Astrocyte (in vitro differentiated cells and primary cell): ENCODE data around the gene GINS2. TPM values are rescaled to one million over a fixed set of nuclear protein-coding genes. Genes with fewer than 3 reads are reported as not detected.

Experiments used
- DNase-seq: peaks from one replicate; pipeline ENCODE4 v3.0.0-alpha.2; 2010; ENCODE audit warnings: low read depth
- FAIRE-seq: peaks from 2 replicates; lab custom pipeline; 2011; peaks lifted over from hg19 to GRCh38; lab: Jason Lieb, UNC
- H2AFZ ChIP-seq: 2 replicates; pipeline ENCODE4 v1.6.0; 2012; ENCODE audit warnings: low read depth, low read length, inconsistent platforms
- H3K27ac ChIP-seq: 2 replicates; pipeline ENCODE4 v1.5.1; 2011; ENCODE audit warnings: low read depth, low read length, inconsistent platforms
- H3K27me3 ChIP-seq: 2 replicates; pipeline ENCODE4 v1.6.0; 2011; ENCODE audit warnings: low read length, inconsistent platforms; ENCODE audit not compliant: insufficient read depth
- H3K36me3 ChIP-seq: 2 replicates; pipeline ENCODE4 v1.5.1; 2011; ENCODE audit warnings: low read length, inconsistent platforms; ENCODE audit not compliant: insufficient read depth
- H3K4me1 ChIP-seq: 2 replicates; pipeline ENCODE4 v1.5.1; 2011; ENCODE audit warnings: low read length, inconsistent platforms; ENCODE audit not compliant: insufficient read depth
- H3K4me2 ChIP-seq: 2 replicates; pipeline ENCODE4 v1.6.0; 2012; ENCODE audit warnings: low read length, inconsistent platforms
- H3K4me3 ChIP-seq: 2 replicates; pipeline ENCODE4 v1.5.1; 2011; ENCODE audit warnings: low read depth, mild to moderate bottlenecking, low read length, inconsistent platforms; ENCODE audit not compliant: insufficient read depth
- H3K79me2 ChIP-seq: 2 replicates; pipeline ENCODE4 v1.6.0; 2012; ENCODE audit warnings: mild to moderate bottlenecking, low read length, inconsistent platforms; ENCODE audit not compliant: insufficient read depth
- H3K9ac ChIP-seq: 2 replicates; pipeline ENCODE4 v1.6.0; 2012; ENCODE audit warnings: mild to moderate bottlenecking, low read length, inconsistent platforms
- H3K9me3 ChIP-seq: 2 replicates; pipeline ENCODE4 v1.5.1; 2012; ENCODE audit warnings: low read depth, mild to moderate bottlenecking, low read length, inconsistent platforms; ENCODE audit not compliant: insufficient read depth
- H4K20me1 ChIP-seq: 2 replicates; pipeline ENCODE4 v1.6.0; 2012; ENCODE audit warnings: low read length, inconsistent platforms; ENCODE audit not compliant: insufficient read depth
- H3K27ac Mint-ChIP-seq: one replicate; pipeline ENCODE4 v1.8.0; 2021; ENCODE audit warnings: mild to moderate bottlenecking, mixed read lengths; ENCODE audit not compliant: unreplicated experiment
- H3K27me3 Mint-ChIP-seq: one replicate; pipeline ENCODE4 v1.8.0; 2021; ENCODE audit warnings: low read depth, mixed read lengths; ENCODE audit not compliant: unreplicated experiment
- H3K36me3 Mint-ChIP-seq: one replicate; pipeline ENCODE4 v1.8.0; 2021; ENCODE audit warnings: low read depth, mixed read lengths; ENCODE audit not compliant: unreplicated experiment
- H3K4me1 Mint-ChIP-seq: one replicate; pipeline ENCODE4 v1.8.0; 2021; ENCODE audit warnings: low read depth, mixed read lengths; ENCODE audit not compliant: unreplicated experiment
- H3K4me3 Mint-ChIP-seq: one replicate; pipeline ENCODE4 v1.8.0; 2021; ENCODE audit warnings: mild to moderate bottlenecking, moderate library complexity, mixed read lengths; ENCODE audit not compliant: unreplicated experiment
- H3K9me3 Mint-ChIP-seq: one replicate; pipeline ENCODE4 v1.8.0; 2021; ENCODE audit warnings: mild to moderate bottlenecking, mixed read lengths; ENCODE audit not compliant: unreplicated experiment
- CTCF ChIP-seq: IDR thresholded peaks from 2 replicates; pipeline ENCODE4 v1.5.1; 2011; ENCODE audit warnings: low read depth, mild to moderate bottlenecking, inconsistent platforms, low read length, moderate library complexity; ENCODE audit not compliant: insufficient read depth
- EZH2 ChIP-seq: IDR thresholded peaks from 2 replicates; pipeline ENCODE4 v1.6.1; 2012; ENCODE audit warnings: mild to moderate bottlenecking, low read length, inconsistent platforms; ENCODE audit not compliant: insufficient read depth
- total RNA-seq: library from RNA; stranded (reverse); gene quantifications from 2 replicates; pipeline ENCODE4 v1.2.1, GENCODE V29; 2021

The GINS2 gene
- total RNA-seq, 1 donor from 2014 or later = 3.4 TPM

DNA sequence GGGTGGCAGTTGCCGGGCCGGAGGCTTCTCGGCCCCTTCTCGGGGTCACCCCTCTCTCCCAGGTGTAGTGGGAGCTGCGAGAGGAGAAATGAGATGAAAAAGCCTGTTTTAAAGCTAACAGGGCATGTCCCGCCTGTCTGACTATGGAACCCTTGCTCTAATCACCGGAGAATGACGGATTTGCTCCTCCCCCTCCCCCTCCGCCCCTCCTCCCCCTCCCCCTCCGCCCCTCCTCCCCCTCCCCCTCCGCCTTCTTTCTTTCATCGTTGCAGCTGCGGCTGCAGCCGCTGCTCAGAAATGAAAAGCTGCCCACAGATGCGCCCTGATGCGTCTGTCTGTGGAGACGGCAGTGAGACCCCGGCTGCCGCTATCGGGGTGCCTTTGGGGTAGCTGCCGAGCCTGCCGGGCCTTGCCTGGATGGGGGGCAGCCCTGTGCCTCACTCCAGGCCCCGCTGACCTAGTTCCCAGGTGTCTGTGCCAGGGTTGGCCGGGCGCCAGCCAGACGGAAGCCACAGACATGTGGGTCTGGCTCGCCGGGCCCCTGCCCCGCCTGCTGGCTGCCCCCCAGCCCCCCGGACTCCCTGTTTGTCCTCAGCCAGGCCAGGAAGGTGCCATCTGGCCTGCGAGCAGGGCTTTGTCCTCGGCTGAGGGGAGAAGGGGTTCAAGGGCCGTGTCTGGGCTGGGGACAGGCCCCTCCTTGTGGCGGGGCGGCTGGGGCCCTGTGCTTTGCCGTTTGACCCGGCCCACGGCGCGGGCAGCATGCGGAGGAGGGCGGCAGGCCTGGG is 37.7 kb downstream of the GINS2 start:
- DNase-seq (peak; percentile 4), FAIRE-seq (no peak)
- Mint-ChIP-seq H3K27me3 (no peaks in the 10 kb centered on the region), H3K9me3 (no peaks in the 10 kb centered on the region), H3K36me3 (peaks cover 9% of the 10 kb centered on the region), H3K4me1 (peaks cover 3% of the 10 kb centered on the region), H3K27ac (no peak overlapping the region), H3K4me3 (no peak overlapping the region)
- Histone ChIP-seq H4K20me1 (peaks cover 51% of the 10 kb centered on the region), H3K4me1 (peaks cover 16% of the 10 kb centered on the region), H2AFZ (no peak overlapping the region), H3K9ac (no peak overlapping the region), H3K79me2 (no peaks in the 10 kb centered on the region), H3K4me2 (no peak overlapping the region), H3K27ac (no peak overlapping the region), H3K9me3 (no peaks in the 10 kb centered on the region), H3K36me3 (no peaks in the 10 kb centered on the region), H3K27me3 (no peaks in the 10 kb centered on the region), H3K4me3 (no peak overlapping the region)
- TF ChIP-seq EZH2 (no peak), CTCF (no peak)

GRCh38 chr16:85650135-85650843 is 38.5 kb downstream of the GINS2 start:
- TF ChIP-seq CTCF (no peak), EZH2 (no peak)
- H3K4me3 ChIP-seq = no peak overlapping the region
- no peak overlapping the region for H3K4me2 ChIP-seq
- no peaks in the 10 kb centered on the region for H3K36me3 ChIP-seq
- H2AFZ ChIP-seq = no peak overlapping the region
- peaks cover 16% of the 10 kb centered on the region for H3K4me1 ChIP-seq
- H3K27ac Mint-ChIP-seq = no peak overlapping the region
- DNase-seq (no peak), FAIRE-seq (no peak)
- H3K4me1 Mint-ChIP-seq = peaks cover 4% of the 10 kb centered on the region
- H3K4me3 Mint-ChIP-seq = no peak overlapping the region
- no peaks in the 10 kb centered on the region for H3K9me3 ChIP-seq
- H3K79me2 ChIP-seq = no peaks in the 10 kb centered on the region
- H4K20me1 ChIP-seq = peaks cover 56% of the 10 kb centered on the region
- no peak overlapping the region for H3K9ac ChIP-seq
- H3K27ac ChIP-seq = no peak overlapping the region
- peaks cover 7% of the 10 kb centered on the region for H3K36me3 Mint-ChIP-seq
- H3K27me3 Mint-ChIP-seq = no peaks in the 10 kb centered on the region
- no peaks in the 10 kb centered on the region for H3K27me3 ChIP-seq
- no peaks in the 10 kb centered on the region for H3K9me3 Mint-ChIP-seq
